ENCODE results near the gene SMG6.

DNA sequence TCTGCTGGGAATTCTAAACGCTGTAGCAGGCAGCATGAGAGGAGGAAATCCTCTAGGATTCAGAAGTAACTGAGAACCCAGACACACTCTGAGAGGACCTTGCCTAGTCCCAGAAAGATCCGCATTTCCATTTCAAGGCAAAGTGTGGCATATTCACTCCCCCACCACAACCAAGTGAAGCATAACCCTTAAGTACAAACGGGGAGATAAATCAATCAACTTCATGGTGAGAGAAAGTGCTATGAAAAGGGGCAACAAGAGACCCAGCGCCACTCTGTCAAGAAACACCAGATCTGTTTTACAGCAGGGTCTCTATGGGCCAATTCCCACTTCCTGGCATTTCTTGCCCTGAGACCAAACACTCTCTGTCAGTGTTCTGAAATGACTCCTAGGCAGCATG is 68.3 kb downstream of the SMG6 start:
- TF ChIP-seq POLR2A (IDR thresholded peaks at IDR 0.05) (no peak), CTCF (IDR thresholded peaks at IDR 0.05) (no peak)

All from esophagus squamous epithelium (tissue), 4 donors.